Hepatocyte (in vitro differentiated cells): ENCODE results near the gene PTGES2. TPM values are rescaled to one million over a fixed set of nuclear protein-coding genes. Genes with fewer than 3 reads are reported as not detected.

Experiments
- DNase-seq: peaks from one replicate; pipeline ENCODE4 v3.0.0-alpha.2; 2016; ENCODE audit warnings: low spot score
- H2AFZ ChIP-seq: fragments of 200-600 bp; sonication (generic); 2 replicates; pipeline ENCODE4 v1.6.0; 2016; ENCODE audit warnings: antibody characterized with exemption, mild to moderate bottlenecking
- H3K27ac ChIP-seq: fragments of 200-600 bp; sonication (generic); 2 replicates; pipeline ENCODE4 v1.5.1; 2016; ENCODE audit warnings: mild to moderate bottlenecking
- H3K27me3 ChIP-seq: fragments of 200-600 bp; sonication (generic); 2 replicates; pipeline ENCODE4 v1.6.1; 2016
- H3K36me3 ChIP-seq: fragments of 200-600 bp; sonication (generic); replicated peaks from 2 replicates; pipeline ENCODE4 v1.5.1; 2016; ENCODE audit warnings: low read depth; ENCODE audit not compliant: insufficient read depth
- H3K4me1 ChIP-seq: fragments of 200-600 bp; sonication (generic); 2 replicates; pipeline ENCODE4 v1.5.1; 2016; ENCODE audit warnings: mild to moderate bottlenecking, moderate library complexity; ENCODE audit not compliant: insufficient read depth
- H3K4me2 ChIP-seq: fragments of 200-600 bp; sonication (generic); 2 replicates; pipeline ENCODE4 v1.6.0; 2016
- H3K4me3 ChIP-seq: fragments of 200-600 bp; sonication (generic); 2 replicates; pipeline ENCODE4 v1.5.1; 2016; ENCODE audit warnings: mild to moderate bottlenecking
- H3K79me2 ChIP-seq: fragments of 200-600 bp; sonication (generic); 2 replicates; pipeline ENCODE4 v1.6.0; 2017; ENCODE audit warnings: mild to moderate bottlenecking
- H3K9me2 ChIP-seq: fragments of 200-600 bp; sonication (generic); replicated peaks from 2 replicates; pipeline ENCODE4 v1.6.0; 2017; ENCODE audit warnings: mild to moderate bottlenecking; ENCODE audit not compliant: insufficient read depth
- H3K9me3 ChIP-seq: fragments of 200-600 bp; sonication (generic); 2 replicates; pipeline ENCODE4 v1.5.1; 2016; ENCODE audit warnings: low read depth, mild to moderate bottlenecking
- H4K20me1 ChIP-seq: fragments of 200-600 bp; sonication (generic); 2 replicates; pipeline ENCODE4 v1.6.0; 2016; ENCODE audit warnings: mild to moderate bottlenecking; ENCODE audit not compliant: insufficient read depth, poor library complexity, severe bottlenecking
- CTCF ChIP-seq: fragments of 200-600 bp; sonication (generic); IDR thresholded peaks from 2 replicates; pipeline ENCODE4 v1.5.1; 2016; ENCODE audit warnings: antibody characterized with exemption, mild to moderate bottlenecking; ENCODE audit not compliant: poor library complexity
- EZH2 ChIP-seq: fragments of 200-600 bp; sonication (generic); IDR thresholded peaks from 2 replicates; pipeline ENCODE4 v1.6.1; 2016; ENCODE audit warnings: antibody characterized with exemption, mild to moderate bottlenecking, borderline replicate concordance
- EZH2phosphoT487 ChIP-seq: fragments of 200-600 bp; sonication (generic); IDR thresholded peaks from one replicate; pipeline ENCODE4 v1.6.1; 2018; ENCODE audit warnings: antibody characterized with exemption, mild to moderate bottlenecking, low read depth, moderate library complexity; ENCODE audit not compliant: unreplicated experiment, severe bottlenecking
- WGBS: methylation state at CpG from one replicate; pipeline ENCODE4 v1.1.6; 2016; ENCODE audit warnings: low lambda C conversion rate; ENCODE audit errors: missing lambda C conversion rate; 5-methylcytosine and 5-hydroxymethylcytosine counted together
- polyA plus RNA-seq: library from polyadenylated mRNA; unstranded; fragments of >200 nt; fragmentation: Nextera tagmentation; extraction: Ambion mirVana; gene quantifications from 2 replicates; pipeline ENCODE4 v1.2.1, GENCODE V29; 2016
- total RNA-seq: library from RNA; depleted of rRNA; stranded (reverse); fragments of >200 nt; gene quantifications from 2 replicates; pipeline ENCODE4 v1.2.3, GENCODE V29; 2014

PTGES2 gene
- total and polyA plus RNA-seq, 2 experiments from 2014 or later = 29.4 to 68.1 TPM

GRCh38 chr9:128124451-128124850 is 3.1 kb downstream of the PTGES2 start:
- TF ChIP-seq EZH2phosphoT487 (no peak), EZH2 (no peak), CTCF (no peak)
- Histone ChIP-seq H3K4me1 (peaks cover 19% of the 10 kb centered on the region), H3K9me2 (no peaks in the 10 kb centered on the region), H3K36me3 (no peaks in the 10 kb centered on the region), H3K79me2 (peaks cover 33% of the 10 kb centered on the region), H3K27me3 (no peaks in the 10 kb centered on the region), H2AFZ (no peak overlapping the region), H4K20me1 (no peaks in the 10 kb centered on the region), H3K4me2 (no peak overlapping the region), H3K4me3 (no peak overlapping the region), H3K27ac (no peak overlapping the region), H3K9me3 (no peaks in the 10 kb centered on the region)
- no peak for DNase-seq
- WGBS = 91% methylated on average over 8 of the region's 8 CpGs

GRCh38 chr9:128123451-128124080 is 4.0 kb downstream of the PTGES2 start:
- Histone ChIP-seq H3K4me1 (peaks cover 13% of the 10 kb centered on the region), H3K9me2 (no peaks in the 10 kb centered on the region), H3K4me2 (no peak overlapping the region), H2AFZ (no peak overlapping the region), H3K79me2 (peaks cover 26% of the 10 kb centered on the region), H3K9me3 (no peaks in the 10 kb centered on the region), H3K4me3 (no peak overlapping the region), H4K20me1 (no peaks in the 10 kb centered on the region), H3K36me3 (no peaks in the 10 kb centered on the region), H3K27ac (no peak overlapping the region), H3K27me3 (no peaks in the 10 kb centered on the region)
- DNase-seq = no peak
- WGBS = 96% methylated on average over 21 of the region's 21 CpGs
- TF ChIP-seq EZH2 = no peak
- TF ChIP-seq CTCF = no peak
- no peak for TF ChIP-seq EZH2phosphoT487

GRCh38 chr9:128122809-128123175 is 4.7 kb downstream of the PTGES2 start:
- H4K20me1 ChIP-seq = no peaks in the 10 kb centered on the region
- H3K79me2 ChIP-seq = peaks cover 26% of the 10 kb centered on the region
- no peak for DNase-seq
- H3K9me3 ChIP-seq = no peaks in the 10 kb centered on the region
- no peak overlapping the region for H3K27ac ChIP-seq
- no peak overlapping the region for H3K4me3 ChIP-seq
- WGBS = 97% methylated on average over 24 of the region's 24 CpGs
- no peak overlapping the region for H2AFZ ChIP-seq
- no peaks in the 10 kb centered on the region for H3K27me3 ChIP-seq
- no peak overlapping the region for H3K4me2 ChIP-seq
- H3K4me1 ChIP-seq = peaks cover 13% of the 10 kb centered on the region
- TF ChIP-seq EZH2phosphoT487 (no peak), EZH2 (no peak), CTCF (no peak)
- H3K9me2 ChIP-seq = no peaks in the 10 kb centered on the region
- H3K36me3 ChIP-seq = no peaks in the 10 kb centered on the region
